NCI-H510A treated with DMSO at 0.1 percent for 48 hours (cell line): ENCODE results near the gene CLIP3.

Experiments
- DNase-seq: peaks from one replicate; lab custom pipeline; 2025; lab: John Stamatoyannopoulos, UW

CLIP3 gene

DNA sequence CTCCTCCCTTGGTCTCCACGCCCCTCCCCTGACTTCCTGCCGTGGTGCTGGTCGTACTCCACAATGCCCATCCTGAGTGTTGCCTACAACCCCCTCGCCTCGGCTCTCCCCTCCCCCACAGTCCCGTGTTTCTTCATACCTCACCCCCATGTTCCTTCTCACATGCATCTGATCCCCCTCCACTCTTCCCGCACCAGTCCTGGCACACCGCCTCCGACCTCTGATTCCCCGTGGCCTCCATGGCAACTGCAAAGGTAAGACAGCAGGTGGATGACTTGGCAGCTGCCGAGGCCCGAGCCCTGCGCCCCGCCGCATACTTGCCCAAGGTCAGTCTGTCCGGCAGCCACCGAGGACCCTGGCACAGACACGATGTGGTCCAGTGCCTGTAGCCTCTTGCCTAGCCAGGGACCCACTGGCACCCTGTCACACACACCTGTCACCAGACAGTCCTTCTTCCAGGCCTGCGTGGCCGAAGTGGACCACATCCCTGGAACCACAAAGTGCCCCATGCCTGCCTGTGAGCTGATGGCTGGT, 53.8 kb downstream of the CLIP3 start:
- no peak for DNase-seq

DNA sequence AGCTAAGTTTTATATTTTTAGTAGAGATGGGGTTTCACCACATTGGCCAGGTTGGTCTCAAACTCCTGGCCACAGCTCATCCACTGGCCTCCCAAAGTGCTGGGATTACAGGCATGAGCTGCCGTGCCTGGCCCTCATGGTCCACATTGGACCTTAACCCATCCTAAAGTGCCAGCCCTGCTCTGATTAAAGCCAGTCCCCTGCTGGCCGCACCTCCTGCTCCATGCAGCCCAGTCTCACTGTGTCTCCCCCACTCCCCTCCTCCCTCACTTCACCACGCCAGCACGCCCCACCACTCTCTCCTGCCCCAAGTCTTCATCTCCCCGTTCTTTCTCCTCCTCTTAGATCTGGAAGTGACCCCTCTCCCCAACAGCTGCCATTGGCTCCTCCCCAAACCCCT, 54.4 kb downstream of the CLIP3 start:
- no peak for DNase-seq

DNA sequence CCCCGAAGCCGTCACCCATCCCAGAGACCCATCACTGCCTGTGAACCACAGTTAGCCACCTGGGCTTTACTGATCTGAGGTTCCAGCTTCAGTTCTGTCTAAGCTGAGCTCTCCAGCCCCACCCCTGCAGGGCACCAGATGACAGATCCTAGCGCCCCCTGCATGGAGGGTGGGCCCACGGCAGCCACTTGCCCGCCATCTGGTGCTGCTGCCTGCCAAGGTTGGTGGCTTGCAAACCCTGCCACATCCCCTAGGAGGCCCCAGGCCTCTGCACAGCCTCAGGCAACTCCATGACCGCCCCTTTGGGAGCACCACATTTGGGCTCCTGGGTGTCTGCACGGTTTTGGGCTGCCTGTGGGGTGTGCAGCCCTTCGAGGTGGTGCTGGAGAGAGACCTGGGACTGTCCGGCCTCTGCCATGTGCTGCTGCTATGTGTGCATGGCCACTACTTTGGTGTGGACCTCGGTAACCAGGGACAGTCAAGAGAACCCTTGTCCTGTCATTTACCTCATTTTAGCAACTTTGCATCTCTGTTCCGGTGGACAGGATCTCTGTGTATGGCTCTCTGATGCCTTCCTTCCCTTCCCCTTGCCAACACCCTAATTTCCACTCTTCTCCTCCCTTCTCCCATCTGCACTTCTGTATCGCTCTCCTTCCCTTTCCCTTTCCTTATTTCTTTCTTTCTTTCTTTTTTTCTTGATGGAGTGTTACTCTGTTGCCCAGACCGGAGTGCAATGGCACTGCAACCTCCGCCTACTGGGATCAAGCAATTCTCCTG, 55.0 kb downstream of the CLIP3 start:
- no peak for DNase-seq

DNA sequence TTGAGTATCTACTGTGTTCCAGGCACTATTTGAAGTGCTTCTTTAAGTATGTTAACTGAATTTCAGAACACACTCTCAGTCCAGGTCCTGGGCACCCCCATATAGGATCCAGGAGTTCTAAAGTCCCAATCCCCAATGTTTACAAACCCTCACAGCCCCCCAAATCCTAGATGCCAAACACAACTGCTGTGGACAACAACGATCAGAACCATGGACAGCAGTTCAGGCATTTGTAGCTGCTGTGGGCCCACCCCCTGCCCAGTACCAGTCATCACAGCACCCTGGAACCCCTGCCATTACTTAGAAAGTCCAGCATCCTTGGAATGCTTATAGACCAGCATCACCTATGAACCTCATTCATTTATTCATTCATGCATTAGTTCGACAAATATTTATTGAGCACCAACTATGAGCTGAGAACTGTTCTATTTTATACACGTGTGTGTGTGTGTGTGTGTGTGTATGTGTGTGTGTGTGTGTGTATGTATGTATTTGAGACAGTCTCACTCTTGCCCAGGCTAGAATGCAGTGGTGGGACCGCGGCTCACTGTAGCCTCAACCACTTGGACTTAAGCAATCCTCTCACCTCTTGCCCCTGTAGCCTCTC, 57.0 kb downstream of the CLIP3 start:
- no peak for DNase-seq

DNA sequence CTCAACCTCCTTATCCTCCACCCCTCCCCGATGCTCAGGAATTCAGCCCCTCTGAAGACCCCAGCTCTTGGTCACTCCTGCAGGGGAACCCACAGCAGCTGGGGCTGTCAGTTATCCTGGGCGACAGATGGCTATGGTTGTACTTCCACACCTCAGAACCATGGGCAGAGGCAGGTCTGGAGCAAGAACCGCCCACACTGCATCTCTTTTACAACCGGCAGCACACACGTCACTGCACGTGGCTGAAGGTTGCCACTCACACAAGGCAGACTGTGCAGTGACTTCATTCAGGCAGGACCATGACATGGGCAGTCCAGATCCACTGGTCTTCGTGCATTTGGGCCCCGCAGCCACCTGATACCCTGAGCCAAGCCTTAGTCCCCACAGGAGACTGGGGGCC, 59.2 kb downstream of the CLIP3 start:
- DNase-seq = no peak

DNA sequence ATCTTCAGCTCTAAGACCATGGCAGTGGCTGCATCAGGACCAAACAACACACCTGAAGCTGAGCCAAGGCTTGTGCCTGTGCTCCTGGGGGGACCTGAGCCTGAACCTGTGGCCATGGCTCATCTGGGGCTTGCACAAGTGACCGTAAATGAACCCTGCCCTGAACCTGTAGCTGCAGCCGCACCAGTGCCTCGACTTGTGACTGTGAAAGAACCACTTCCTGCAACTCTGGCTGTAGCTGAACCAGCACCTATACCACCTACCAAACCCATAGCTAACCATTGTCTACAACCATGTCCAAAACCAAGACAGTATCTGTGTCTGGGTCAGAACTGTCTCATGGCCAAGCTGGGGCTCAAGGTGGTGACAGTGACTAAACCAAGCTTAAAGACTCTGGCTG, 65.9 kb downstream of the CLIP3 start:
- no peak for DNase-seq
